SK-N-SH (cell line): ENCODE data around the gene PCK1.

Experiments used
- CTCF ChIP-seq: fragments of 200-600 bp; sonication (generic); IDR thresholded peaks from 2 replicates; pipeline ENCODE4 v1.6.1; 2017; ENCODE audit warnings: antibody characterized with exemption, mild to moderate bottlenecking, moderate library complexity
- MAX ChIP-seq: IDR thresholded peaks from 2 replicates; pipeline ENCODE4 v1.4.0; 2012; ENCODE audit warnings: low read depth
- PBX3 ChIP-seq: IDR thresholded peaks from 2 replicates; pipeline ENCODE4; 2012
- POLR2AphosphoS5 ChIP-seq: IDR thresholded peaks from 2 replicates; pipeline ENCODE4 v1.6.1; 2012; ENCODE audit warnings: low read depth, low read length
- RCOR1 ChIP-seq: fragments of 150-350 bp; IDR thresholded peaks from 2 replicates; pipeline ENCODE4 v1.6.1; 2017; ENCODE audit warnings: antibody characterized with exemption, low read length
- REST ChIP-seq: IDR thresholded peaks from 2 replicates; pipeline ENCODE4 v1.6.1; 2012; ENCODE audit warnings: mild to moderate bottlenecking, low read depth, low read length, moderate library complexity
- RXRA ChIP-seq: IDR thresholded peaks from 2 replicates; pipeline ENCODE4 v1.4.0; 2012; ENCODE audit warnings: low read depth, mild to moderate bottlenecking, borderline replicate concordance
- TAF1 ChIP-seq: IDR thresholded peaks from 2 replicates; pipeline ENCODE4 v1.6.1; 2012; ENCODE audit warnings: low read depth, mild to moderate bottlenecking, low read length, moderate library complexity, borderline replicate concordance
- TCF12 ChIP-seq: IDR thresholded peaks from 2 replicates; pipeline ENCODE4 v1.4.0; 2012
- USF1 ChIP-seq: IDR thresholded peaks from 2 replicates; pipeline ENCODE4 v1.4.0; 2012; ENCODE audit warnings: low read depth, borderline replicate concordance

GRCh38 chr20:57596998-57597939 is 36.4 kb downstream of the PCK1 start:
- TF ChIP-seq CTCF (peak; percentile 83), RCOR1 (no peak), RXRA (no peak), USF1 (no peak), TCF12 (no peak), POLR2AphosphoS5 (no peak), TAF1 (no peak), PBX3 (peak; percentile 42; the same call in 1 of the 2 replicates), MAX (no peak), REST (no peak)
